Mammary epithelial cell (primary cell): ENCODE data around the gene ANKRD11.

Experiments
- CTCF ChIP-seq, 2 donors: IDR thresholded peaks in 1 of 2; conservative IDR thresholded peaks in 1 of 2; 2 replicates each; pipeline ENCODE4 v1.5.1; 2011 to 2012; ENCODE audit warnings: inconsistent platforms in 2 of 2, low read length in 2 of 2, mild to moderate bottlenecking in 2 of 2, control low read depth in 1 of 2, low read depth in 1 of 2; ENCODE audit not compliant: insufficient read depth in 1 of 2; ENCODE audit errors: extremely low read depth in 1 of 2
- EZH2 ChIP-seq: IDR thresholded peaks from 2 replicates; pipeline ENCODE4 v1.6.1; 2012; ENCODE audit warnings: low read length, inconsistent platforms, borderline replicate concordance

GRCh38 chr16:89380681-89381080, 109.7 kb downstream of the ANKRD11 start:
- TF ChIP-seq CTCF (conservative IDR thresholded peaks at IDR 0.05 in 1 of 2, IDR thresholded peaks at IDR 0.05 in 1 of 2; ENCODE audit: extremely low read depth in 1 of 2, insufficient read depth in 1 of 2, low read depth in 1 of 2, low read length in 2 of 2) (no peak), EZH2 (no peak)
